CD4-positive, alpha-beta T cell treated with Interleukin-15 for 4 hours (primary cell): ENCODE data around the gene FIGN.

Experiments
- DNase-seq: peaks from one replicate; pipeline ENCODE4 v3.0.0-alpha.2; 2020; ENCODE audit warnings: low spot score

FIGN gene

DNA sequence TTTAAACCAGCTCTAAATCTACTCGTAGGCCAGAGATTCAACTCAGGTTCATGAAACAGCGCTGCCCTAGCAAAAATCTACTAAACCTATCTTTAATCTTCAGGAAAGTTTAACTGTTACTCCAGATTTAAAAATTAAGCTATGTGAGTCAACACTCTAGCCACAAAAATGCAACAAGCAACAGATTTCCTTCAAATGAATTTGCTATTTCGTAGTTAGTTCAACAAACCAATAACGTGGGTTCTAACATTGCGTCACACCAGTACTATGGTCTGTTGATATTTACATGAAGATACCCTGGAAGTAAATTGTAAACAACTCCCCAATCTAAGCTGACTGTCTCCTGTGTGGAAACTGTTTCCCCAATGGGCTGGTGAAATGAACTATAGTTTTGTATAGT lies 71.2 kb downstream of the FIGN start:
- no peak for DNase-seq

DNA sequence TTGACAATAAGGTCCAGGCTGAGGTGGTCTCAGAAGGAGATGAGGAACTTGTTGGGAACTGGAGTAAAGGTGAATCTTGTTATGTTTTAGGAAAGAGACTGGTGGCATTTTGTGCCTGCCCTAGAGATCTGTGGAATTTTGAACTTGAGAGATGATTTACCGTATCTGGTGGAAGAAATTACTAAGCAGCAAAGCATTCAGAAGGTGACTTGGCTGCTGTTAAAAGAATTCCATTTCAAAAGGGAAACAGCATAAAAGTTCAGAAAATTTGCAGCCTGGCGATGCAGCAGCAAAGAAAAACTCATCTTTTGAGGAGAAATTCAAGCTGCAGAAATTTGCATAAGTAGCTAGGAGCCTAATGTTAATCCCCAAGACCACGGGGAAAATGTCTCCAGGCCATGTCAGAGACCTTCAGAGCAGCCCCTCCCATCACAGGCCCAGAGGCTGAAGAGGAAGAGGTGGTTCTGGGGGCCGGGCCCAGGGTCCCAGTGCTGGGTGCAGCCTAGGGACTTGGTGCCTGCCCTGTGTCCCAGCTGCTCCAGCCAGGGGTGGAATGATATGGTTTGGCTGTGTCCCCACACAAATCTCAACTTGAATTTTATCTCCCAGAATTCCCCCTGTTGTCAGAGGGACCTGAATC lies 73.5 kb downstream of the FIGN start:
- DNase-seq, result no peak

DNA sequence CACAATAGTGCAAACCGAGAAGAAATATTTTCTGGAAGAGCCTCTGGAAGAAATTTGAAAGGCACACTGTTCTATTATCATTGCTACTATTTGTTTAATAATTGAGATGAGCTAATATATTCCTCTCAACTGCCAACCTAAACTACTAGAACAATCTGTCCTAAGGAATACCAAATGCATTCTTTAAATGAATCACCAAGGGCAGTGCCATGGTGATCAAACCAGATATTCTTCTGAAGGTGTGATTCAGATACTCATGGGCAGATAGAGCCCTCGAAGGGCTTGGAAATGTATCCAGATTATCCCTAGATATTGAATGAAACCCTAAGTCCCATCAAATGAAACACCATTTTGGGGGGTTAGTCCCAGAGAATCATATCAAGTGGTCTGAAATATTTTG lies 76.6 kb downstream of the FIGN start:
- DNase-seq, result no peak

DNA sequence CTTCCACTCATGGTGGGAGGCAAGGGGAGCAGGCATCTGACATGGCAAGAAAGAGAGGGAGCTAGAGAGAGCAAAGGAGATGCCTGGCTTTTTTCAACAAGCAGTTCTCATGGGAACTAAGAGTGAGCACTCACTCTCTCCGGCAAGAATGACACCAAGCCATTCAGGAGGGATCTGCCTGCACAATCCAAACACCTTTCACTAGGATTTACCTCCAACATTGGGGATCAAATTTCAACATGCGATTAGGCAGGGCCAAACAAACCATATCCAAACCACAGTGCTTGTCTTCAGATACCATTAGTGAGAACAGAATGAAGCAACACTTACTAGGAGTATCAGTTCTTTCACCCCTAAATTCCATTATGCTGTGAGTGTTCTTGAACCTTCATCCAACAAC lies 77.3 kb downstream of the FIGN start:
- DNase-seq, result no peak

DNA sequence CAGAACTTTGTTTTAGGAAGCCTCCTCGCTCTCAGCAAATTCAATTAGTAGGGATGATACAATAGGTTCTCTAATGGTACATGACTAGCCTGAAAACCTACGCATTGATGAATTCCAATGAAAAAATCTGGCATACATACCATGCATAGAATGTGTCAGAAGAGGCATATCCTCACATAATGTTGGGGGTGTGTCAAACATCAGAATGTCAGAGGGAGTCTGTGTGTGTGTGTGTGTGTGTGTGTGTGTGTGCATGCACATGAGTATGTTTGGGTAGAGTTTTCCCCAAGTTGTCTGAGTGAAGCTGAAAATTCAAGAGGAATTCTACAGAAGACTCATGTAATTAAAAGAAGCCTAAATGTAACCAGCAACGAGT lies 78.5 kb downstream of the FIGN start:
- no peak for DNase-seq

DNA sequence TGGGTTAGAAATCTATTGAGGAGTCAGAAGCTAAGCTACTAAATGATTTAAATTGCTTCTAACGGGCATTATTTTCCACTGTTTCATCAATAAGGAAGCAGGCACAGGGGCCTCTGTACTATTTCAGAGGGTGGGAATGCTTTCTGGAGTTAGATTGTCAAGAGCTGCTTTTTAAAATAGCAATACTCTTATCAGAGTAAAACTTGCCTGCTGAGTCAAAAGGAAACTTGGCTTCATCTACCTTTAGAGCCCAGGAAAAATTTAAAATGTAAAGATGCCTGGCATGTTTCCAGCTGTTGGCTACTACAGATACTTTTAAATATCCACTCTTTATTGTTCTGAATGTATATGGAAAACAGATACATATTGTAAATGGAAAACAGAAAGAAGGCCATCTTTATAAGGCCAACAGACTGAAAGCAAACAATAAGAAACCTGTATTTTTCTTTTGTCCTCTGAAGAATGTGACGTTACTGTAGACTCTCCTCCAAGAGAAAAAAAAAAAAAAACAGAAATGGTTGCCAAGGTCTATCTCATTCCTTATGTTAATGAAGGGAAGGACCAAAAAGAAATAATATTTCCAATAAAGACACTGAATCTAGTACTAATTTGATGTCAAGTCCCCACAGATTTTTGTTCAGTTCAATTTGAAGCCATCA lies 79.1 kb downstream of the FIGN start:
- DNase-seq, result no peak

DNA sequence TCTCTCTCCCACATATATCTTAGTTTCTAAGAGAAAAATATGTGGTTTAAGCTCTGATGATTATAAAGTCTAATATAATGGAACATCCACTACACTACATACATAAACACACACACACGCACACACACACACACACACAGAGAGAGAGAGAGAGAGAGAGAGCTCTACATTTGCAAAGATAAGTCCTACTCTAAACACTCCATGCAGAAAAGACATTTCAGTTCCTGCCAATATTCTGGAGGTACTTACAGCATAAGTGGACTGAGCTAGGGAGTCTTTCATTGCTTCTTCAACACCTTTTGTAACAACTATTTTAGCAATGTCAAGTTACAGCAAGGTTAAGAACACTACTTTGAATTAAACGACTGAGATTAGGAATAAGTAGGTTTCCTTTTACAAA lies 80.1 kb downstream of the FIGN start:
- DNase-seq, result no peak

DNA sequence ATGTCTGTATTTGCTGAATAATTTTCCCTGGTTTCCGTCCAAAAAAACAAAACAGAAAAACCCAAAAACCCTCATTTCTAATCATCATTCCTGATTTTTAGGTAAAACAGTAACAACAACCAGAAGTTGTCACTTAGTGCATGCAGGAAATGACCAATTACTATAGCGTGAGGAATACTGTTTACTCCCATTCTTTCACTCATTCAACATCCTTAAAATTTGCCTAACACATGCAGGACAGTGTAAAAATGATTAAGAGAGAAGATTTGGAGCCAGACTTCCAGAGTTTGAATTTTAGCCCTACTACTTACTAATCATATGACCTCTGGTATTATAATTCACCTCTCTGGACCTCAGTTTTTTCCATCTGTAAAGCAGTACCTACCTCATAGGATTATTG lies 83.1 kb downstream of the FIGN start:
- DNase-seq, result no peak

DNA sequence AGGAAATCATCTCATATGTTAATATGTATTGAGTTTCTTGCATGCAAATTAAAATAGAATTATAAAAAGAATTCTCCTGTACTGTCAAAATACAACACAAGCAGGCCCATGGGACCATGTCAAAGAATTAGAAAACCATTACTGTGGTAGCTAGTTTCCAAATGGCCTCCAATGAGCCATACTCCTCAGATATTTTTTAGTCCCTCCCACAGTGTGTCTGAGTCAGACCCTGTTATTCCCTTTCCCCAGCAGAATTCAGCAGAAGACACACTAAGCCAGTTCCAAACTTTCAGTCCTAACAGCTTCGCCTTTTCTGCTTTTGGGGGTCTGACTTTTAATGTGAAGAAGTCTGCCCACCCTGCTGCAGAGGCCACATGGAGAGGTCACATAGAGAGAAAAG lies 86.7 kb downstream of the FIGN start:
- no peak for DNase-seq

DNA sequence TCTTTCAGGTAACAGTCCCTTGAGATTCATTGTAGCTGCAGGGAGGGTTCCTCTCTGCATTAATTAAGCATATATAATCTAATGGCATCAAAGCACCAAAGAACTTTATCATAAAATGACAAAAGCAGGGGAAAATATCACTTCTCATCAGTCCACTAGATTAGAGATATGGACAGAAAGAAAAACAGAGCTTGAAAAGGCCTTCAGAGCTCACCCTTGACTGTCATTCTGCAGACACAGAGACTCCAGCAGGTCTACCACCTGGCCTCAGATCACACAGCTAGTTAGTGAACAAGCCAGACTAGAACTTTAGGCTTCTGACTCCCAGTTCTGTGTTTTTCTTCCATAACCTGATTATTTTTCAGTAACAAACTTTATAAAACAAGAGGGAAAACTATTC lies 88.5 kb downstream of the FIGN start:
- no peak for DNase-seq

DNA sequence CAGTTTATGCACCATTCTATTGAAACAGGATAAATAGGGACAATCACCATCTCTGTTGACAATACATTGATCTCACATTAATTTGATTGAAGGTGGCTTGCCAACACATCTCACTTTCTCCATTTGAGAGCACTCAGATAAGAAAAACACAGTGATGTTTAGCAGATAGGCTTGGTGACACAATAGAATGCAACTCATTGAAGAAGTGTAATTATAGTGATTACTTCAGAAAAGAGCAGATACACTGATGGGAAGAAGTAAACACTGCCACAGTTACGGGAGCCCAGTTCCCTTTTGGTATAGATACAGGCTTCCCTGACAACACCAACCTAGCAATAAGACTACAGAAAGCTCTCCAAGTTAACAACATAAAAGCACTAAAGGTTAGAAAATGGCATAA lies 89.1 kb downstream of the FIGN start:
- no peak for DNase-seq

DNA sequence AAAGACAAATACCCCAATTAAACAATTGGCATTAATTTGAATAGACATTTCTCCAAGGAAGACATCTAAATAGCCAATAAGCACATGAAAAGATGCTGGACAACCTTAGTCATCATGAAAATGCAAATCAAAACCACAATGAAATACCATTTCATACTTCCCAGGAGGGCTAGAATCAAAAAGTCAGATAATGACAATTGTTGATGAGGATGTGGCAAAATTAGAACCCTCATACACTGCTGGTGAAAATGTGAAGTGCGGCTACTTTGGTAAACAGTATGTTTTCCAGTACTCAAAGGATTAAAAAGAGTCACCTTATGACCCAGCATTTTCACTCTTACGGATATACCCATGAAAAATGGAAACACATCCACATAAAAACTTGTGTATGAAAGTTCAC lies 91.6 kb downstream of the FIGN start:
- no peak for DNase-seq

DNA sequence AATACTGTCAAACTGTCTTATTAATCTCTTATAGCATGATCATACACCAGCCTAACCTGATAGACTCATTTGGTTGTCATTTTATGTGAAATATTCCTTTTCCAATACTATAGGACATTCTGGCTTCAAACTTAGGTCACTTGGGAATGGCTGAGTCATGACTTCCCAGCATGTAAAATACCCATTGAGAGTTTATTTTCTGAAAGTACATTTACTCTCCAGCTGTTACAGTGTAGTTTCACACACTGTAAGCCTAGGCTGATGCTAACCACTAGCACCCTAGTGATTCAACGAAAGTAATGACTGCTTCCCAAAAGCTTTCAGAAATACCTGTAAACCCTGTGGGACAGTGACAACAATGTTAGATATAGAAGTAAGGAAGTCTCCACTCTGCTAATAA lies 93.8 kb downstream of the FIGN start:
- no peak for DNase-seq

DNA sequence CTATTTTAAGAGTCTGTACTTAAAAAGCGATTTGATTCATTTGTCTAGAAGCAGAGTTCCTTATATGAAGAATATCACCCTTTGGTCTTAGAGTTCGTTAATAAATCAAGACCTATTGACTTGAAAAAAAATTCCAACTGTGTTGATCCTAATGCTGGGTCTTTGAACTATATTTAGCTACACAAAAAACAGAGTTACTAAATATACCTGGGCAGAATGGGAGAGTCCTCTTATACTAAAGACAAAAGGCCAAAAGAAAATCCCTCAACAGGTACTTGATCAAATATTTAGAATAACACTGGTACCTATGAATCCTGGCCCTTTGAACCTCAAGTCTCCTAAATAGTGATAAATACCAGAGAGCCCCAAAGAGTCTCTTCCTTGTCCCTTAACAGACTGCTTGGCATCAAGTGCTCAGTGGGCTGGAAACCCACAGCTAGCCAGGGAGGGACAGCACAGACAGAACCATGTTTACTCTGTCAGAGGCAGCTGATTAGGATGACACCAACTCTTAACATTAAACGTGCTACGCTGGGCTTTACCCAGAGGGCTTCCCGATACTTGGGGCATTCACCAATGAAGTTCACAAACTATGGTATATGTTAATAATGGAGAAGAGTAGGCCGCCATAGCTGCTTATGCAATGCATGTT lies 95.1 kb downstream of the FIGN start:
- DNase-seq, result no peak

DNA sequence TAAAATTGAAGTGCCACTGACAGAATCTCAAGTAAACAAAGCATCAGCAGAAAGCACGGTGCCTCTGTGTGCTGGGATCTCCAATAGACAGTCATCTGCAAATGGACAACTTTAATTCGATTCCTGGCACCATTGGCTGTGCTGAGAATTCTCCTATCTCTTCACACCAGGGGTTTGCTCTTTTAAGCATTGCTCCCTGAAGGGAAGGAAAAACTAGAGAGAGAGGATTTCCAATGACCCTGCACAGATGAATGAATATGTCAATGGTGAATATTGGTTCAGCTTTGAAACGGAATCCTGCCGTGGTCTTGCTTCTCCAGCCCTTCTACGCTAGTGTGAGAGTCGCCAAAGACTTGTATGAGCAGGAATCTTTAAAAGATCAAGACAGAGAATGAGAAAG lies 97.9 kb downstream of the FIGN start:
- no peak for DNase-seq

DNA sequence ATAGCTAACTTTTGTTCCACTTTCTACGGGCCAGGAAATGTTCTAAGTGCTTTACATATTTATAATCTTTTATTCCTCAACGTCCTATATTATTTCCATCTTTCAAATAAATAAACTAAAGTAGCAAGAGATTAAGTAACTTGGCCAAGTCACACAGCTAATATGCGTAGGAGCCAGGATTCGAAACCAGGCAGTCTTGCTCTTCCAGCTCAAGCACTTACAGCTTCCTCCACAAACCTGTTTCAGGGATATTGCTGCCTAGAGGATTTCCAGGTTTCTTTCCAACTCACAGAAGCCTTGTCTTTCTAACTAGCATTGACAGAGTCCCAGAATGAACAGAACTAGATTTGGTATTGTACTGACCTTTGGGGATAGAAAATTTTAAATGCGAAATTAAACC lies 102.5 kb downstream of the FIGN start:
- no peak for DNase-seq

DNA sequence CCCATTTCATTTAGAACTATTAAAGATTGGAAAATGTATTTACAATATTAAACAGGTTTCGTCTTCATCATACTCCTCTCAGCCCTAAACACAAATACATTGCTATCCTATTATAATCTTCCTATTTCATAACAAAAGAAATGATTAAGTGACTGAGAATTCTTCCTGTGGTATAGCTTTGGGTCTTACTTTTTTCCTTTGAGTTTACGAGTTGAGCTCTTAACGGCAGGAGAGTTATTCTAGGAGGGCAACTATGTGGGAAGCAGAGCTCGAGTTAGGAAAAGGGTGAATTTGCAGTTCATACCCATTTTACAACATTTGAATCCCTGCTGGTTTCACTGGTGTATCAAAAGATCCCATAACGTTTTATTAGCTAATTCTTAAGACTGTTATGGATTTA lies 105.0 kb downstream of the FIGN start:
- no peak for DNase-seq

DNA sequence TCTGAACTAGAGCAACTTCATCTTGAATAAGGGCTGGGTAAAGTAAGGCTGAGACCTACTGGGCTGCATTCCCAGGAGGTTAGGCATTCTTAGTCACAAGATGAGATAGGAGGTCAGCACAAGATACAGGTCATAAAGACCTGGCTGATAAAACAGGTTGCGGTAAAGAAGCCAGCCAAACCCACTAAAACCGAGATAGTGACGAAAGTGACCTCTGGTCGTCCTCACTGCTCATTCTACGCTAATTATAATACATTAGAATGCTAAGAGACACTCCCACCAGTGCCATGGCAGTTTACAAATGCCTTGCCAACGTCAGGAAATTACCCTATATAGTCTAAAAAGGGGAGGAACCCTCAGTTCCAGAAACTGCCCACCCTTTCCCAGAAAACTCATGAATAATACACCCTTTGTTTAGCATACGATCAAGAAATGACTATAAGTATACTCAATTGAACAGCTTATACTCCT lies 109.1 kb downstream of the FIGN start:
- DNase-seq, result no peak

DNA sequence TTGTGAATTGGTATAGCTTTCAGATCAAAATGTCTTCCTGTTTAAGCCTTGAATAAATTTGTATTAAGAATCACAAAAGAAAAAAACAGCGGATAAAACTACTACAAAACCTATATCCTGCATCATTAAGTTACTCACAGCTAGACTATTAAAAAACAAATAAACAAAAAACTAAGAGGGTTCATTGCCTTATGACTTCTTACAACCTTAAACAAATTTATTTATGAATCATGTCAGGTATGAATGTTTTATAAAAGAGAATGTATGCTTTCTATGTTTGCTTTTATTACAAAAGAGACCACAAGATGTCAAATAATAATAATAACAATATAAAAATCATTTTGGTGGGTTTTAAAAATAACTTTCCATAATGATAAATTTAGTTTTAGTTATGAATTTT lies 109.6 kb downstream of the FIGN start:
- no peak for DNase-seq

DNA sequence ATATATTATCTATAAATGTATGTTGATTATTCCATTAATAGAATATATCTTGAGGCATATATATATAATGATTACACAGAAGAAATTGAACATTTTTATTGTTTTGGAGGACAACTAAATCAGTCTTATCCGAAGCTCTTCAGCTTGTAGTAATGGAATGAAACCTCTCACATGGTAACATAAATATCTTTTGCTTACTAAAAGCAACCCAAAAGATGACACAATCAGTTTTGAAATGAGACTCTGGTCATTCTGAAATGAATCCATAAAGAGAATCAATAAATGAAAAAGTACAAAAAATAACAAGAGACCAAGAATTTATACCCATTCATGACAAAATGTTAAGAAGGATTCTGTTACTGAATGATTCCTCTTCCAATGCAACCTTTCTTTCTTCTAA lies 110.2 kb downstream of the FIGN start:
- no peak for DNase-seq

DNA sequence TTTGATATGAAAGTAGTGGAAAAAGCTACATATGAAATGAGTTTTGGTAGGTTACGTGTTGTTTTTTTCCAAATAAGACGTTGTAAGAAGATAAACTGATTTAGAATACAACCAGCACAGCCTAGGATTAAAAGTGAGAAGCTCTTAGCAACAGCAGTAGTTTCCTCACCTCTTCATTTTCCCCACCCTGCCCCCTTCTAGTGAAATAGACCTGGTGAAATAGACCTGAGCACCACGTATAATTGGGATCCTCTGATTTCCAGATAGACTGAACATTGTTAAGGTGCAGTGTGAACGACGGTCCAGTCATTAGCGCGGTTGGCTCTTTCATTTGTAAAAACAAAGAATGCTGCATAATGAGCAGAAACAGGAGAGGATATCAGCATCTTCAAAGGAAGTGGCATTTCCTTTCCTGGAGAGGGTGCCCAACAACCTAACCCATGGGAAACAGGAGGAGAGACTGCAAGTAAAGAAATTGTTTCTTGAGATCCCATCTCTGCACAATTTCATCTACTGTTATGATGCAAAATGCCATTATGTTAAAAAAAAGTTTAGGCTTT lies 114.3 kb downstream of the FIGN start:
- DNase-seq, result no peak

DNA sequence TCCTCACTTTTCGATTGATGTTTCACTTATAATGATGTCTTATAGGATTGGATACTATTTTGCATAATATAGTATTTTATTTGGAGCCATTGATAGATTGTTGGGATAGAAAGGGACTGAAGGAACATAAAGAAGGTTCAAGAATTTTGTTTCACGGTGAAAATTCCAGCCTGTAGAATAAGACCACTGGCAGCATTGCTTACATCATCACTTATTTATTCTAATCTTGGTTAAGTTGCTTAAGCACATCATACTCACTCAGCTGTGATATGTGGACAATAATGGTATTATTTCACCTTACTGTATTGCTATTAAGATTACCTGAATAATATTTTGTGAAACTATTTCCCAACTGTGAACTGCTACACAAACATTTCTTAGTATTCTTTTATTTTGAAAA lies 118.3 kb downstream of the FIGN start:
- DNase-seq, result no peak

DNA sequence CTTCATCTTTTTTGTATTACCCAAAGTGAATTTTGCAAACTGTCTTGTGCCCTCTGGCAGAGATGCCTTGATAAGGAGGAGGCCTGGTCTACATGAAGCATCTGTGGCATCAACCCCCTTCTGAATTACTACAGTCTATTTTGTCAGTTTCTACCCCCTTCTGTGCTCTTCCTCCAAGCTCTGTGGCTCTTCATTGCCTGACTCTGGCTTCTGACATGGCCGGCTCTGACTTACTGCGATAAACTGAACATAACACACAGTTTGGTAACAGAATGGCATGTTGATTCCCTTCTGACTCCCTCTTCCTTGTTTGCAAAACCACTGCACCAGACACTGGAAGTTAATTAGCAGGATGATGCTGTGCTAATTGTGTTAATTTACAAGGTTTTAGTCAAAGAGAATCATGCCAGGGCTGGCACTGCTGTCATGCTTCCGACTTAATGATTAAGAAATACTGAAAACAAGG lies 122.5 kb downstream of the FIGN start:
- no peak for DNase-seq
